ENCODE data around the gene CDC16. TPM values are rescaled to one million over a fixed set of nuclear protein-coding genes. Genes with fewer than 3 reads are reported as not detected.

CDC16 gene
- total RNA-seq, 1 experiment from 2014 or later = 61.0 TPM

DNA sequence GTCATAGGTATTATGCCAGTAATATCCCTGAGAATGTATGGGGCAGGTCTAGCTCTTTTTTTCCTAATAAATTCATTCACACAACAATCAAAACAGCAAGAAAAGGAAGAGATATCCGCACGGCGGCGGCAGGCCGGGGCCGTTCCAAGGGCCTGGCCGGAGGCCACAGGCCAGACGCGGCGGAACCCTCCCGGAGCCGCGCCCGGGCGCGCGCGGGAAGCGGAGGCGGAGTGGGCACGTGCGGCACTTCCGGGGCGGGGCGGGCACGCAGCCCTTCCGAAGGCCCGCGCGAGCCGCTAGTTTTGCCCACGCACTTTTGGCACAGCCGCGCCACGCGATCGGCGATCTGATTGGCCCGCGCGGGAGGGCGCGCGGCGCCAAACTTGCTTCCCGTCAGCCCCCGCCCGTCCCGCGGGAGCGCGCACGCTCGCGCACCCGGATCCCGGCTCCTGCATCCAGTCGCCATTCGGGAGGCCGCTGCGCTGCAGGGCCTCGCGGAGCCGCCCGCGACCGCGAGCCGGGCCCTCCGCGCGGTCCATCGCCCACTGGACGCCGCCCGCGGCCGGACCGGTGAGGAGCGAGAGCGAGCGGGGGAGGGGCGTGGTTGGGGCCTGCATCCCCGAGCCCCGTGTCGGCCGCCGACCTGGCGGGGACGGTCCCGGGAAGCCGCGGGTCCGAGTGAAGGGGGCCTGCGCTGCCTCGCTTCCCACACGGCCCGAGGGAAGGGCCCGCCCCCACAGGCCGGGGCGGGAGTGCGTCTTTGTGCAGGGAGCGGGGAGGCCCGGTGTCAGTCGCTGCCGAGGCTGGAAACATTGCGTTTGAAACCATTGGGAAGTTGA, 79.6 kb downstream of the CDC16 start, which contains the start of gene CHAMP1:
Gene CHAMP1 (plus strand): TSS at position 430 of the 839 bp plus-strand sequence. CDS start 9,340 bp downstream, outside the sequence.
- intact Hi-C loops (cut with micrococcal nuclease) = no loop called here
- Histone ChIP-seq H3K79me2 (ENCODE audit: insufficient read depth, low read length) (peaks cover 50% of the 10 kb centered on the region), H3K4me3 (replicated peaks in 1 of 2; ENCODE audit: low read depth in 1 of 2, low read length in 2 of 2) (peak within 1 kb of the TSS; percentile 72 to 85), H3K27ac (ENCODE audit: low read depth, low read length) (peak within 1 kb of the TSS; percentile 93), H3K9ac (ENCODE audit: low read length) (peak within 1 kb of the TSS; percentile 89), H3K4me2 (ENCODE audit: low read length) (peak within 1 kb of the TSS; percentile 93), H2AFZ (ENCODE audit: low read depth, low read length, poor library complexity, severe bottlenecking) (peak within 1 kb of the TSS; percentile 82), H3K36me3 (ENCODE audit: control insufficient read depth in 1 of 2, insufficient read depth in 2 of 2, low read length in 2 of 2) (no peaks in the 10 kb centered on the region; a peak in 2 of 4 replicates), H4K20me1 (ENCODE audit: insufficient read depth) (peaks cover 3% of the 10 kb centered on the region; the same call in 1 of the 2 replicates), H3K4me1 (ENCODE audit: control insufficient read depth in 1 of 2, insufficient read depth in 2 of 2, low read length in 2 of 2) (peaks cover 3 to 22% of the 10 kb centered on the region in 2 experiments), H3K27me3 (ENCODE audit: insufficient read depth, low read length) (no peaks in the 10 kb centered on the region), H3K9me2 (ENCODE audit: insufficient read depth) (no peaks in the 10 kb centered on the region), H3K9me3 (ENCODE audit: control insufficient read depth in 1 of 2, insufficient read depth in 1 of 2, low read depth in 1 of 2, low read length in 2 of 2) (no peaks in the 10 kb centered on the region)
- RAD21 ChIA-PET (ENCODE audit: low non-redundant PET in 1 of 2, low total read pairs in 2 of 2, uncharacterized antibody in 2 of 2, unreplicated experiment in 2 of 2) = no interaction called here
- DNase-seq (ENCODE audit: low read depth, low spot score) (peak; percentile 92), ATAC-seq (peak; percentile 86)
- CTCF ChIA-PET = no interaction called here
- BruUV-seq (replicated peaks) = no TSS peak
- POLR2A ChIA-PET = interaction anchor here (2.6 kb wide), 1 partner anchor 33 kb away, joined by 7 read pairs; the partner anchor contains the start of gene UPF3A
- TF ChIP-seq YY1 (IDR thresholded peaks at IDR 0.05; ENCODE audit: extremely low read depth, insufficient replicate concordance, low read depth, low read length) = peak; percentile 63
- peak; percentile 96 for TF ChIP-seq EGR1 (IDR thresholded peaks at IDR 0.05; ENCODE audit: low read depth)
- TF ChIP-seq, protein P1, sequence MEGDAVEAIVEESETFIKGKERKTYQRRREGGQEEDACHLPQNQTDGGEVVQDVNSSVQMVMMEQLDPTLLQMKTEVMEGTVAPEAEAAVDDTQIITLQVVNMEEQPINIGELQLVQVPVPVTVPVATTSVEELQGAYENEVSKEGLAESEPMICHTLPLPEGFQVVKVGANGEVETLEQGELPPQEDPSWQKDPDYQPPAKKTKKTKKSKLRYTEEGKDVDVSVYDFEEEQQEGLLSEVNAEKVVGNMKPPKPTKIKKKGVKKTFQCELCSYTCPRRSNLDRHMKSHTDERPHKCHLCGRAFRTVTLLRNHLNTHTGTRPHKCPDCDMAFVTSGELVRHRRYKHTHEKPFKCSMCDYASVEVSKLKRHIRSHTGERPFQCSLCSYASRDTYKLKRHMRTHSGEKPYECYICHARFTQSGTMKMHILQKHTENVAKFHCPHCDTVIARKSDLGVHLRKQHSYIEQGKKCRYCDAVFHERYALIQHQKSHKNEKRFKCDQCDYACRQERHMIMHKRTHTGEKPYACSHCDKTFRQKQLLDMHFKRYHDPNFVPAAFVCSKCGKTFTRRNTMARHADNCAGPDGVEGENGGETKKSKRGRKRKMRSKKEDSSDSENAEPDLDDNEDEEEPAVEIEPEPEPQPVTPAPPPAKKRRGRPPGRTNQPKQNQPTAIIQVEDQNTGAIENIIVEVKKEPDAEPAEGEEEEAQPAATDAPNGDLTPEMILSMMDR (IDR thresholded peaks at IDR 0.05 in 2 of 3, conservative IDR thresholded peaks at IDR 0.05 in 1 of 3; ENCODE audit: borderline replicate concordance in 1 of 3, insufficient read depth in 1 of 3, low read depth in 2 of 3, low read length in 2 of 3) = no peak
- TF ChIP-seq SRF (IDR thresholded peaks at IDR 0.05; ENCODE audit: low read depth) = no peak; the same call in 1 of the 2 replicates
- TF ChIP-seq ZNF274 (IDR thresholded peaks at IDR 0.05; ENCODE audit: low read depth, low read length) = no peak
- no peak for TF ChIP-seq EZH2 (IDR thresholded peaks at IDR 0.05)
- TF ChIP-seq SP1 (IDR thresholded peaks at IDR 0.05; ENCODE audit: low read depth) = peak; percentile 74
- TF ChIP-seq TCF7L2 (IDR thresholded peaks at IDR 0.05; ENCODE audit: borderline replicate concordance, extremely low read depth, insufficient read depth, insufficient read length) = peak; percentile 61
- TF ChIP-seq SIN3A (IDR thresholded peaks at IDR 0.05; ENCODE audit: low read depth) = peak; percentile 97
- 0 out of 2 replicates have a peak, but pooled peaks have one; percentile 22 for TF ChIP-seq ELF1 (IDR thresholded peaks at IDR 0.05; ENCODE audit: borderline replicate concordance, low read depth)
- TF ChIP-seq FOSL1 (IDR thresholded peaks at IDR 0.05; ENCODE audit: low read depth) = no peak; the same call in 1 of the 2 replicates
- peak; percentile 95 for TF ChIP-seq POLR2AphosphoS5 (IDR thresholded peaks at IDR 0.05; ENCODE audit: low read depth, low read length)
- TF ChIP-seq RAD21 (IDR thresholded peaks at IDR 0.05; ENCODE audit: low read depth) = no peak
- peak; percentile 64 for TF ChIP-seq CBX3 (IDR thresholded peaks at IDR 0.05; ENCODE audit: low read depth)
- TF ChIP-seq, protein P2, sequence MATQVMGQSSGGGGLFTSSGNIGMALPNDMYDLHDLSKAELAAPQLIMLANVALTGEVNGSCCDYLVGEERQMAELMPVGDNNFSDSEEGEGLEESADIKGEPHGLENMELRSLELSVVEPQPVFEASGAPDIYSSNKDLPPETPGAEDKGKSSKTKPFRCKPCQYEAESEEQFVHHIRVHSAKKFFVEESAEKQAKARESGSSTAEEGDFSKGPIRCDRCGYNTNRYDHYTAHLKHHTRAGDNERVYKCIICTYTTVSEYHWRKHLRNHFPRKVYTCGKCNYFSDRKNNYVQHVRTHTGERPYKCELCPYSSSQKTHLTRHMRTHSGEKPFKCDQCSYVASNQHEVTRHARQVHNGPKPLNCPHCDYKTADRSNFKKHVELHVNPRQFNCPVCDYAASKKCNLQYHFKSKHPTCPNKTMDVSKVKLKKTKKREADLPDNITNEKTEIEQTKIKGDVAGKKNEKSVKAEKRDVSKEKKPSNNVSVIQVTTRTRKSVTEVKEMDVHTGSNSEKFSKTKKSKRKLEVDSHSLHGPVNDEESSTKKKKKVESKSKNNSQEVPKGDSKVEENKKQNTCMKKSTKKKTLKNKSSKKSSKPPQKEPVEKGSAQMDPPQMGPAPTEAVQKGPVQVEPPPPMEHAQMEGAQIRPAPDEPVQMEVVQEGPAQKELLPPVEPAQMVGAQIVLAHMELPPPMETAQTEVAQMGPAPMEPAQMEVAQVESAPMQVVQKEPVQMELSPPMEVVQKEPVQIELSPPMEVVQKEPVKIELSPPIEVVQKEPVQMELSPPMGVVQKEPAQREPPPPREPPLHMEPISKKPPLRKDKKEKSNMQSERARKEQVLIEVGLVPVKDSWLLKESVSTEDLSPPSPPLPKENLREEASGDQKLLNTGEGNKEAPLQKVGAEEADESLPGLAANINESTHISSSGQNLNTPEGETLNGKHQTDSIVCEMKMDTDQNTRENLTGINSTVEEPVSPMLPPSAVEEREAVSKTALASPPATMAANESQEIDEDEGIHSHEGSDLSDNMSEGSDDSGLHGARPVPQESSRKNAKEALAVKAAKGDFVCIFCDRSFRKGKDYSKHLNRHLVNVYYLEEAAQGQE (IDR thresholded peaks at IDR 0.05; ENCODE audit: low read depth) = no peak
- peak; percentile 97 for TF ChIP-seq MAX (IDR thresholded peaks at IDR 0.05)
- peak; percentile 91 for TF ChIP-seq POLR2A (IDR thresholded peaks at IDR 0.05; ENCODE audit: borderline replicate concordance, extremely low read depth, insufficient read depth, insufficient read length)
- 0 out of 2 replicates have a peak, but pooled peaks have one; percentile 6 for TF ChIP-seq JUND (IDR thresholded peaks at IDR 0.05)
- TF ChIP-seq, protein P3, sequence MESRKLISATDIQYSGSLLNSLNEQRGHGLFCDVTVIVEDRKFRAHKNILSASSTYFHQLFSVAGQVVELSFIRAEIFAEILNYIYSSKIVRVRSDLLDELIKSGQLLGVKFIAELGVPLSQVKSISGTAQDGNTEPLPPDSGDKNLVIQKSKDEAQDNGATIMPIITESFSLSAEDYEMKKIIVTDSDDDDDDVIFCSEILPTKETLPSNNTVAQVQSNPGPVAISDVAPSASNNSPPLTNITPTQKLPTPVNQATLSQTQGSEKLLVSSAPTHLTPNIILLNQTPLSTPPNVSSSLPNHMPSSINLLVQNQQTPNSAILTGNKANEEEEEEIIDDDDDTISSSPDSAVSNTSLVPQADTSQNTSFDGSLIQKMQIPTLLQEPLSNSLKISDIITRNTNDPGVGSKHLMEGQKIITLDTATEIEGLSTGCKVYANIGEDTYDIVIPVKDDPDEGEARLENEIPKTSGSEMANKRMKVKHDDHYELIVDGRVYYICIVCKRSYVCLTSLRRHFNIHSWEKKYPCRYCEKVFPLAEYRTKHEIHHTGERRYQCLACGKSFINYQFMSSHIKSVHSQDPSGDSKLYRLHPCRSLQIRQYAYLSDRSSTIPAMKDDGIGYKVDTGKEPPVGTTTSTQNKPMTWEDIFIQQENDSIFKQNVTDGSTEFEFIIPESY (IDR thresholded peaks at IDR 0.05; ENCODE audit: extremely low read depth, insufficient replicate concordance, low read length) = peak; percentile 87
